ENCODE data around the gene OXCT2. TPM values are rescaled to one million over a fixed set of nuclear protein-coding genes. Genes with fewer than 3 reads are reported as not detected.
A peak's percentile ranks its signal among the peaks of the same experiment; 100 is the strongest.
"Not testable (repeated sequence)": the region's sequence is repeated elsewhere in the genome, so short reads cannot be mapped to it uniquely, and the experiment has no call there.

Gene OXCT2
- total RNA-seq, 1 donor from 2014 or later = 0.88 TPM

- DNase-seq (ENCODE audit: low read depth) = not testable (repeated sequence)
Observed at GRCh38 chr1:39763619-39764374, 7.4 kb downstream of the OXCT2 start.

- no peak for DNase-seq (ENCODE audit: low read depth)
Observed at GRCh38 chr1:39762550-39763540, 8.3 kb downstream of the OXCT2 start.

DNA sequence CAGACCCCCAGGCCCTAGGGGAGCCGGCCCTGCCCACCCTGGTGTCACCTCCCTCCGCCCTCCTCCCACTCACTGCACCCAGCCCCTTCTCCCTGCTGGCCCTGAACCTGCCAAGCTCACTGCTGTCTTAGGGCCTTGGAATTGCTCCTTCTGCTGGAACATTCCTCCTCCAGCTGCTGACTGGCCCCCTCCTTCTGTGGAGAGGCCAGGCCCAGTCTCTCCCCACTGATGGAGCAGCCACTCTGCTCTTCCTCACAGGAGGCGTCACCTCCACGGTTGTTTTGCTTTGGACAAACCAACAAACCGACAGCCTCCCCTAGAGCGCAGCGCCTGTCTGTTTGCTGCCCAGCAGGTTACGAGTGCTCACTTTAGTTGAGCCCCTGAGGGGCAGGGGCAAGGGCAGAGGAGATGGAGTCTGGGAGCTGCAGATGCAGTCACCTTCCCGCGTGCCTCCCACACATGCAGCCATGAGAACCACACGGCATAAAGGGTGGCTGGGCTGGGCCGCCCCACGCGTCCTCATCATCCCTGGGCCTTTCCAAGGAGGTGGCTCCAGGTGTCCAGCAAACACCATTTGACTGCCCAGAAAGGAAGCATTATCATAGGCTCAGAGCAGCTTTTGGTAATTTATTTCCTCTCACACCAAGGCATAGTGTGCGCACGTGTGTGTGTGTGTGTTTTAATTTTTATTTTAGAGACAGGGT, 9.4 kb downstream of the OXCT2 start:
- no peak for DNase-seq (ENCODE audit: low read depth)

DNA sequence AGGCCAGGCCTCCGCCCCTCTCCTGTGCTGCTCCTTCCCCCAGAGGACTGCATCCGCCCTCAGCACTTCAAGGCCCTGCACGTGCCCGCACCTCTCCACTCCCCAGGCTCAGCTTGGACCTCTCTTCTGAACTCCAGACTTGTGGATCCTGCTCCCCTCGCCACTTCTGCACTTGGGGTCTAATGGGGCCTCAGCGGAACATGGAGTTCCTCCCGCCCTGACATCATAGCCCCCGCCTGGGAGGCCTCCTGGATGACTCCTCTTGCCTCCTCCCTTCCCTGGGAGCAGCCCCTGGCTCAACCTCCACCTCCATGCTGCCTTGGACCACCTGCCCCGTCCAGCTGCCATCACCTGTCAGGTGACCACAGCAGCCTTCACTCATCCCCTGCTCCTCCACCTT, 10.1 kb downstream of the OXCT2 start:
- no peak for DNase-seq (ENCODE audit: low read depth)

DNA sequence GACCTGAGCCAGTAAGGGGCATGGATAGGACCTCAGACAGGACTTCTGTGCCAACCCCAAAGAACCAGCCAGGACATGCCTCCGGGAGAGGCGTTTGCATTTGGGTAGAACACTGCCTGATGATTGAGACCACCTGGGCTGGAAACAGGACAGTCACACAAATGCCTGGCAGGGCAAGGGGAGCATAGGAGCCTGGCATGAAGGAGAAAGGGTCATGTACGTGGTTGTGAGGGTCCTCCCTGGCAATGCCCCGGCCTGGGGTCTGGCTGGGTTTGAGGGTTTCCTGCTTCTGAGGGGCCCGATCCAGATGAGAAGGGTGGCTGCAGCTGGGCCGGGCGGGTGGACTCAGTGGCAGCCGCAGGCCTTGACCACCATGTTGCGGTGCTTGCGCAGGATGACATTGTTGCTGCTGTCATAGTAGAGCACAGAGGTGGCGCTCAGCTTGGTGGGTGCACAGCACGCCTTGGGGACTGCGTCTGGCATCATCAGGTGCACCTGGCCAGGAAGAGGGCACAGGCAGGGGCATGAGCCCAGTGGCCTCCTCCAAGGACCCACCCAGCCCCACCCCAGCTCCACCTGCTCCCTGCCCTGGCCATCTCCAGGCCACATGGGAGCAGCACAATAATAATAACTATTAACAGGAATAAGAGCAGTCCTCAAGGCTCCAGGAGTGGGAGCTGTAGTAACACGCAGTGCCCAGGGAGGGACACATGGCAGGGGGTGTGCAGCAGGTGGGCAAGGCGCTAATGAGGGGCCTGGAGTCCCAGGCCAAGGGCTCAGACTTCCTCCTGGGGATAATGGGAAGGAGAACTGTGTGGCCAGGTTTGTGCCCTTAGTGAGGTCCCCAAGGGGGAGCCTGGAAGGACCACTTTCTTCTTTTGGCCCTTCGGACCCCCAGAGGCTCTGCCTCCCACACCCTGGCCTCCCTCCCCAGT, 10.8 kb downstream of the OXCT2 start:
- DNase-seq (ENCODE audit: low read depth) = no peak

- no peak for DNase-seq (ENCODE audit: low read depth)
Observed at GRCh38 chr1:39759436-39759726, 11.8 kb downstream of the OXCT2 start.

DNA sequence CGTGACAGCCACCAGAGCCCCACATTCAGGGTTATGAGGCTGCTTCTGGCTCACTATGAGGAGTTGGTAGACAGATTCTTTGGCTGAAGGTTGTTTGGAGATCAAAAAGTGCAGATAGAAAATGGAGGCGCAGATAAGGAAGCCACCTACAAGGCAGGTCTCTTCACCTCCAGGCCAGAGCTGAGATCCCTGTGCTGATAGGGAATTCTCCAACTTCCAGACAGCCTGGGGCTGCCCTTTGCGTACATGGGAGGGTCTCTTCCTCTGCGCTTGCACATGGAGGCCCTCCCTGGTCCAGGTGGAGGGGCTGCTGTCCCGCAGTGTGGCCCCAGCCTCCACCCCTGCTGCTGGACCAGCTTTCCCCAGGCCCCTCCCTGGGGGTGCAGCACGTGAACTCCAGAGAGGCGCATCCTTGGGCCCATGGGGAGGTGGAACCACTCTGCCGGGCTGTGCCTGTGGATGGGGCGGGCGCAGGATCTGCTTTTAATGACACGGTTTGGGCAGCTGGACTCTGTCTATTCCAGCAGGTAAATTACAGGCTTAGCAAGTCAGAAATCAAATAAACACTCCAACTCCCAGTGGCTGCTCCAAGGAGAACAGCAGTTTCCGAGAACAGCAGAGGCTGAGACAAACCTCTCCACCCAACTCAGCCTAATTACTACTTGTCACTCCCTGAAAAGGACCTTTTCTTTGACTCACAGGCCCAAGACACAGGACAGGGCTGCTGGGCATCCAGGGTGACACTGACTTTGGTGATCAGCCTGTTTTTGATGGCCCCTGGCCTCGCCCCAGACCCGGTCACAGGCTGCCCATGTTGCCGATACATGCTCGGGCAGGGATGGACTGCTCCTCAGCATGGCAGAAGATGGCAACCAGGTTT, 12.4 kb downstream of the OXCT2 start:
- no peak for DNase-seq (ENCODE audit: low read depth)

DNA sequence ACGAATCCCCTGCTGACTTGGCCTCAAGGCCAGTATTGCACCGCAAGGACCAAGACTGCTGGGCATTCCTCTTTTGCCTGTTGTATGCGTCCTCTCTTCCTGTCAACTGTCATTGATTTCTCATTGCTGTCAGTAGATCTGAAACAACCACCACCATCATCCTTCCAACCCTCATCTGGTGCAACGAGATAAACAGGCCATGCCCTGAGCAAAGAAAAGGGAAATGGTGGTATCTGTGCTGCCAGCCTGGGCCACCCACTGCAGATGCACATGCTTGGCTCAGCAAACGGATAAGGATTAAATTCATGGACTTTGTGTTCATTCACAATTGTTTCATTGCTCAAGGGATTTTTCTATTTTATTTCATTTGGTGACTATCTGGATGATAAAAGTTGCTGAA, 13.6 kb downstream of the OXCT2 start:
- DNase-seq (ENCODE audit: low read depth) = no peak

GRCh38 chr1:39755965-39756659, 15.0 kb downstream of the OXCT2 start:
- peak; percentile 69 for DNase-seq (ENCODE audit: low read depth)

- peak; percentile 64 for DNase-seq (ENCODE audit: low read depth)
Observed at GRCh38 chr1:39754906-39755504, 16.1 kb downstream of the OXCT2 start.

GRCh38 chr1:39754026-39754570, 17.1 kb downstream of the OXCT2 start:
- DNase-seq (ENCODE audit: low read depth) = no peak

- DNase-seq (ENCODE audit: low read depth) = no peak
Observed at GRCh38 chr1:39753132-39754025, 17.8 kb downstream of the OXCT2 start.

DNA sequence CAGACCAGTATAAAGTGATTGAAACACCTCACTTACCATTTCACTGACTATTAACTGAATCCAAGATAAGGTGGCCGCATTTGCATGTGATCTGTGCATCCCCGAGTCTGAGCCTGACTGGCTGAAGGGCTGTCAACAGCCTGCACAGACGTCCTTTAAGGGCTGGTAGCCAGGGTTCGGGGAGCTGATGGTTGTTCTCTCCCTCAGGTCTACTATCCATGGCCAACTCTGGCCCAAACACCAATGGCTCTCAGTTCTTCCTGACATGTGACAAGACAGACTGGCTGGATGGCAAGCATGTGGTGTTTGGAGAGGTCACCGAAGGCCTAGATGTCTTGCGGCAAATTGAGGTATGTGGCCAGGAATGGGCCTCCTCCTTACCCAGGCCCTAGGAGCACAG, 18.4 kb downstream of the OXCT2 start:
- no peak for DNase-seq (ENCODE audit: low read depth)

GRCh38 chr1:39751595-39751994, 19.6 kb downstream of the OXCT2 start:
- no peak for DNase-seq (ENCODE audit: low read depth)

DNA sequence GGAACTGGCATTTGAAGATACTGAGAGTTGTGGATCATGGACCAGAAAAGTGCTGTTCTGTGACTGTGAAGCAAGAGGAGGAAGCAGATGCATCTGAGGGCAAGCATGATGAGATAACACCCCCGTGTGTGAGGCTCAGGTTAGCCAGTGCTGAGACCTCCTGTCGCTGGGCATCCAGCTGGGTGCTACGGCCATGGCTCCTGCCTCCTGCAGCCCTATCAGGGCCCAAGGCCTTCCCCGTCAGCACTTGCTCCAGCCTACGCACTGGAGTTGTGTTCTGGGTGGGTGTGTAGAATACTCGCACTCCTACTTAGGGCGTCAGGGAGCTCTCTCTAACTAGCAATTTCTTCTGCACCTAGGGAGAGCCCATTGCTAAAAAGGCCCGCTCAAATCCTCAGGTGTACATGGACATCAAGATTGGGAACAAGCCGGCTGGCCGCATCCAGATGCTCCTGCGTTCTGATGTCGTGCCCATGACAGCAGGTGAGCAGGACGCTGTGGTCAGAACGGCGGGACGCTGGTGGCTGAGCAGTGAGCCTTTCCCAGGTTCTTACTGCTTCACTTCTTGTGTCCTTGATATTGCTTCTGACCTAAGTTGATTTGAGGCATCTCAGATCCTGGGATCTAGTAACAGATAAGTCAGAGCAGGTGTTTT, 26.0 kb downstream of the OXCT2 start:
- DNase-seq (ENCODE audit: low read depth) = no peak

GRCh38 chr1:39738622-39739366, 32.4 kb downstream of the OXCT2 start, which contains the start of gene PPIE:
PPIE (plus strand) TSS chr1:39738882; CDS start chr1:39738901, 19 bp downstream.
- DNase-seq (ENCODE audit: low read depth) = peak; percentile 93
